K562 (cell line): Measurements from ENCODE around the gene LTBP1. TPM values are rescaled to one million over a fixed set of nuclear protein-coding genes. Genes with fewer than 3 reads are reported as not detected.

ENCODE experiments used
- ATAC-seq: fragments of 200-7000 bp; cut with Tn5 transposase; 3 replicates; pipeline ENCODE4 v1.9.1; 2020; ENCODE audit warnings: moderate library complexity
- BruUV-seq: library from RNA; stranded (reverse); fragments of 400-500 nt; replicated peaks from 2 replicates; lab custom pipeline; 2021; lab: Mats Ljungman, UMichigan
- CTCF ChIA-PET: fragments of 300-600 bp; formaldehyde crosslinking; extraction: SDS; loops from one replicate; lab custom pipeline; 2021; ENCODE audit warnings: low intra/inter-chr PET ratio; lab: Yijun Ruan, JAX
- POLR2A ChIA-PET: fragments of 300-600, 350-650 bp; sonication (Branson Sonifier 250); formaldehyde crosslinking; extraction: SDS; loops from one replicate; lab custom pipeline; 2021; ENCODE audit warnings: antibody characterized with exemption, inconsistent platforms; lab: Yijun Ruan, JAX
- DNase-seq, 4 experiments: peaks; one replicate each; pipeline versions ENCODE4 v3.0.0 to v3.0.0-alpha.2; 2011 to 2018; ENCODE audit warnings: low spot score in 3 of 4, mixed read lengths in 3 of 4; ENCODE audit errors: extremely low read depth in 1 of 4
- FAIRE-seq: peaks from 2 replicates; lab custom pipeline; 2011; peaks lifted over from hg19 to GRCh38; lab: Jason Lieb, UNC
- H2AFZ ChIP-seq: 2 replicates; pipeline ENCODE4 v1.6.0; 2011; ENCODE audit warnings: low read depth, low read length, control low read depth, inconsistent platforms
- H3K27ac ChIP-seq: fragments of 200-600 bp; 3 replicates; pipeline ENCODE4 v1.8.0; 2011; ENCODE audit warnings: low read depth, mild to moderate bottlenecking, control low read depth, inconsistent platforms, low read length, moderate library complexity, mixed read lengths; ENCODE audit errors: extremely low read depth
- H3K27me3 ChIP-seq, 2 experiments: fragments of 300-600 bp in 1 of 2; 2 replicates in 1 of 2; 3 replicates in 1 of 2; pipeline versions ENCODE4 v1.6.0 to v1.8.0; 2011; ENCODE audit warnings: inconsistent platforms in 2 of 2, low read length in 2 of 2, mild to moderate bottlenecking in 1 of 2, mixed read lengths in 1 of 2, moderate library complexity in 1 of 2; ENCODE audit not compliant: control insufficient read depth in 2 of 2, insufficient read depth in 2 of 2
- H3K36me3 ChIP-seq: fragments of 300-600 bp; 3 replicates; pipeline ENCODE4 v1.8.0; 2011; ENCODE audit warnings: mild to moderate bottlenecking, low read length, inconsistent platforms; ENCODE audit not compliant: control insufficient read depth, insufficient read depth
- H3K4me1 ChIP-seq, 2 experiments: fragments of 200-600 bp in 1 of 2; replicated peaks in 1 of 2; 2 replicates in 1 of 2; 3 replicates in 1 of 2; pipeline versions ENCODE4 v1.5.1 to v1.8.0; 2011; ENCODE audit warnings: inconsistent platforms in 2 of 2, low read length in 2 of 2, mild to moderate bottlenecking in 1 of 2, mixed read lengths in 1 of 2, moderate library complexity in 1 of 2; ENCODE audit not compliant: control insufficient read depth in 2 of 2, insufficient read depth in 2 of 2
- H3K4me2 ChIP-seq: 2 replicates; pipeline ENCODE4 v1.6.1; 2011; ENCODE audit warnings: low read length, control low read depth, inconsistent platforms, mixed read lengths; ENCODE audit not compliant: insufficient read depth
- H3K4me3 ChIP-seq: fragments of 200-600 bp; sonication (generic), shearing (Covaris generic); 2 replicates; pipeline ENCODE4 v1.5.1; 2016; ENCODE audit warnings: control low read depth, inconsistent platforms
- H3K79me2 ChIP-seq: fragments of 200-600 bp; 3 replicates; pipeline ENCODE4 v1.8.0; 2011; ENCODE audit warnings: low read length, inconsistent platforms; ENCODE audit not compliant: control insufficient read depth, insufficient read depth
- H3K9ac ChIP-seq, 2 experiments: 2 replicates each; pipeline versions ENCODE4 v1.6.0 to v1.6.1; 2011; ENCODE audit warnings: low read depth in 2 of 2, low read length in 2 of 2, control low read depth in 1 of 2, inconsistent platforms in 1 of 2, mild to moderate bottlenecking in 1 of 2, mixed read lengths in 1 of 2; ENCODE audit not compliant: insufficient read depth in 1 of 2
- H3K9me1 ChIP-seq: one replicate; pipeline ENCODE4 v1.6.0; 2011; ENCODE audit warnings: inconsistent platforms, mild to moderate bottlenecking, low read length, moderate library complexity; ENCODE audit not compliant: control insufficient read depth, insufficient read depth
- H3K9me3 ChIP-seq: replicated peaks from 2 replicates; pipeline ENCODE4 v1.5.1; 2011; ENCODE audit warnings: low read depth, low read length, inconsistent platforms; ENCODE audit not compliant: control insufficient read depth, insufficient read depth
- H4K20me1 ChIP-seq: replicated peaks from 2 replicates; pipeline ENCODE4 v1.6.1; 2011; ENCODE audit warnings: low read length, inconsistent platforms, mixed read lengths; ENCODE audit not compliant: control insufficient read depth, insufficient read depth
- ARID3A ChIP-seq: IDR thresholded peaks from 2 replicates; pipeline ENCODE4 v1.6.1; 2012; ENCODE audit warnings: low read depth, low read length, improper control_type of control experiment, borderline replicate concordance
- E2F1 ChIP-seq: sonication (generic); formaldehyde crosslinking; IDR thresholded peaks from 2 replicates; pipeline ENCODE4 v1.8.1; 2023; ENCODE audit warnings: mild to moderate bottlenecking, missing genetic modification reagents, moderate library complexity
- NFRKB ChIP-seq: fragments of 450-650 bp; IDR thresholded peaks from 2 replicates; pipeline ENCODE4 v1.6.1; 2016; ENCODE audit warnings: low read depth
- NR0B1 ChIP-seq: fragments of 450-650 bp; IDR thresholded peaks from one replicate; pipeline ENCODE4 v1.6.1; 2018; ENCODE audit warnings: mild to moderate bottlenecking, moderate library complexity; ENCODE audit not compliant: partially characterized antibody
- RBM14 ChIP-seq: fragments of 200-400 bp; formaldehyde crosslinking; IDR thresholded peaks from 2 replicates; pipeline ENCODE4 v1.6.1; 2018; ENCODE audit warnings: low read depth, mild to moderate bottlenecking, low read length, moderate library complexity, borderline replicate concordance; ENCODE audit not compliant: insufficient read depth
- SMAD2 ChIP-seq: fragments of 150-350 bp; IDR thresholded peaks from 2 replicates; pipeline ENCODE4 v1.6.1; 2014; ENCODE audit warnings: low read depth, mild to moderate bottlenecking, low read length
- ZNF583 ChIP-seq: fragments of 250-450 bp; sonication (Bioruptor Pico); IDR thresholded peaks from 2 replicates; pipeline ENCODE4 v1.4.0; 2020
- WGBS: fragments of 100-300 bp; shearing (Covaris generic); methylation state at CpG from one replicate; pipeline ENCODE4 v1.1.6; 2016; ENCODE audit warnings: low coverage, mixed read lengths; ENCODE audit not compliant: insufficient coverage; ENCODE audit errors: missing lambda C conversion rate; 5-methylcytosine and 5-hydroxymethylcytosine counted together
- in situ Hi-C: fragments of 300-500 bp; cut with MboI; formaldehyde crosslinking; loops from 4 replicates; pipeline ENCODE4 v1.15.0; 2018; ENCODE audit warnings: inconsistent platforms, mixed read lengths
- intact Hi-C: fragments of 100-400 bp; cut with micrococcal nuclease; formaldehyde crosslinking; loops from 2 replicates; pipeline ENCODE4 v1.14.2; 2022
- polyA plus RNA-seq, 8 experiments: library from polyadenylated mRNA; depleted of rRNA in 4 of 8; stranded (reverse) in 5 of 8; unstranded in 3 of 8; fragments of >200 nt; fragmentation: Nextera tagmentation in 2 of 8; fragmentation: Illumina TruSeq in 1 of 8; extraction: Ambion mirVana in 2 of 8; extraction: Trizol in 1 of 8; gene quantifications; 2 replicates each; pipeline versions ENCODE4 v1.2.1 to v1.2.3, GENCODE V29; 2011 to 2014; ENCODE audit warnings: inconsistent platforms in 1 of 8, missing spikeins in 1 of 8
- total RNA-seq, 7 experiments: library from RNA; depleted of rRNA in 6 of 7; stranded (reverse); fragments of >200 nt in 6 of 7; fragmentation: Illumina TruSeq in 2 of 7; extraction: Trizol in 2 of 7; gene quantifications; 2 replicates each; pipeline versions ENCODE4 v1.2.1 to v1.2.3, GENCODE V29; 2011 to 2021; ENCODE audit warnings: low replicate concordance in 1 of 7
- TF ChIP-seq, protein P1 (sequence below), 2 experiments: fragments of 250-450 bp in 1 of 2; fragments of 450-650 bp in 1 of 2; sonication (Bioruptor Pico) in 1 of 2; IDR thresholded peaks; 2 replicates each; pipeline versions ENCODE4 v1.6.1 to v1.8.0; 2016 to 2021; ENCODE audit warnings: mild to moderate bottlenecking in 2 of 2, moderate library complexity in 2 of 2, missing compliant biosample characterization in 1 of 2, missing genetic modification characterization in 1 of 2
- TF ChIP-seq, protein P2 (sequence below): IDR thresholded peaks from 2 replicates; pipeline ENCODE4 v1.6.1; 2016; ENCODE audit warnings: missing genetic modification characterization, missing compliant biosample characterization
- TF ChIP-seq, protein P3 (sequence below): fragments of 450-650 bp; formaldehyde crosslinking; IDR thresholded peaks from 2 replicates; pipeline ENCODE4 v1.4.0; 2020; ENCODE audit warnings: mild to moderate bottlenecking, moderate library complexity

LTBP1 gene
- total and polyA plus RNA-seq, 9 of the 15 experiments (the other 6 are each of a cell fraction or from before 2014, with no cell fraction given) = 3.6 to 16.4 (median 8.5) TPM

DNA sequence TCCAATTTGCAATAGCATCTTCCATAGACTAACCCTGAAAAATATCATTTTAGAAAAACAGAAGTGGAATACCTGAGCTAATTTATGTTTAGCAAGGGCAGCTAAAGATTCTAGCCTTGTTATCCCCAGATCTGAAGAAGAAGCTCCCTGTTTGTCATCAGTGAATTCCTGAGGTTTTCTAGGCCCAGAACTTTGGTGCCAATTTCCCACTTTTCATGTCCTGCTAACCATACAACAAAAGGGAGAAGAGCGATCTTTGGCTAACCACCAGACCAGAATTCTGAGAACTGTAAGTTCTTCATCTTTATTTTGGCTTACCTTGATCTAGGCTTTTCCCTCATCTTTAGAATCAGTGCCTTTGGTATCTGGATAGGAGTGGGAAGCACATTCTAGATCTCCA lies 478.4 kb downstream of the LTBP1 start:
- in situ Hi-C loops (no loop called here), intact Hi-C loops (no loop called here)
- ChIA-PET CTCF (no interaction called here), POLR2A (no interaction called here)
- Histone ChIP-seq H3K4me3 (no peak overlapping the region), H3K79me2 (no peaks in the 10 kb centered on the region), H3K4me2 (no peak overlapping the region), H3K9ac (no peak overlapping the region), H4K20me1 (no peaks in the 10 kb centered on the region), H2AFZ (no peak overlapping the region), H3K36me3 (no peaks in the 10 kb centered on the region), H3K27me3 (peaks cover 0 to 6% of the 10 kb centered on the region in 2 experiments; a peak in 2 of 5 replicates), H3K27ac (no peak overlapping the region), H3K9me3 (no peaks in the 10 kb centered on the region), H3K9me1 (no peaks in the 10 kb centered on the region), H3K4me1 (no peaks in the 10 kb centered on the region; a peak in 1 of 5 replicates)
- BruUV-seq = no TSS peak
- no peak for DNase-seq
- no peak for FAIRE-seq
- ATAC-seq = no peak
- WGBS = 25% methylated on average over 1 of the region's 1 CpG
- TF ChIP-seq ARID3A = no peak
- no peak for TF ChIP-seq SMAD2
- TF ChIP-seq NFRKB = no peak
- TF ChIP-seq, protein P1, sequence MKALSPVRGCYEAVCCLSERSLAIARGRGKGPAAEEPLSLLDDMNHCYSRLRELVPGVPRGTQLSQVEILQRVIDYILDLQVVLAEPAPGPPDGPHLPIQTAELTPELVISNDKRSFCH (CRISPR knock-in tag; IDR thresholded peaks at IDR 0.05) = no peak
- TF ChIP-seq, protein P1 (tag; IDR thresholded peaks at IDR 0.05) = no peak
- TF ChIP-seq ZNF583 (CRISPR knock-in tag) = no peak
- no peak for TF ChIP-seq NR0B1
- TF ChIP-seq, protein P2, sequence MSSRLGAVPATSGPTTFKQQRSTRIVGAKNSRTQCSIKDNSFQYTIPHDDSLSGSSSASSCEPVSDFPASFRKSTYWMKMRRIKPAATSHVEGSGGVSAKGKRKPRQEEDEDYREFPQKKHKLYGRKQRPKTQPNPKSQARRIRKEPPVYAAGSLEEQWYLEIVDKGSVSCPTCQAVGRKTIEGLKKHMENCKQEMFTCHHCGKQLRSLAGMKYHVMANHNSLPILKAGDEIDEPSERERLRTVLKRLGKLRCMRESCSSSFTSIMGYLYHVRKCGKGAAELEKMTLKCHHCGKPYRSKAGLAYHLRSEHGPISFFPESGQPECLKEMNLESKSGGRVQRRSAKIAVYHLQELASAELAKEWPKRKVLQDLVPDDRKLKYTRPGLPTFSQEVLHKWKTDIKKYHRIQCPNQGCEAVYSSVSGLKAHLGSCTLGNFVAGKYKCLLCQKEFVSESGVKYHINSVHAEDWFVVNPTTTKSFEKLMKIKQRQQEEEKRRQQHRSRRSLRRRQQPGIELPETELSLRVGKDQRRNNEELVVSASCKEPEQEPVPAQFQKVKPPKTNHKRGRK (tag) = no peak
- TF ChIP-seq, protein P3, sequence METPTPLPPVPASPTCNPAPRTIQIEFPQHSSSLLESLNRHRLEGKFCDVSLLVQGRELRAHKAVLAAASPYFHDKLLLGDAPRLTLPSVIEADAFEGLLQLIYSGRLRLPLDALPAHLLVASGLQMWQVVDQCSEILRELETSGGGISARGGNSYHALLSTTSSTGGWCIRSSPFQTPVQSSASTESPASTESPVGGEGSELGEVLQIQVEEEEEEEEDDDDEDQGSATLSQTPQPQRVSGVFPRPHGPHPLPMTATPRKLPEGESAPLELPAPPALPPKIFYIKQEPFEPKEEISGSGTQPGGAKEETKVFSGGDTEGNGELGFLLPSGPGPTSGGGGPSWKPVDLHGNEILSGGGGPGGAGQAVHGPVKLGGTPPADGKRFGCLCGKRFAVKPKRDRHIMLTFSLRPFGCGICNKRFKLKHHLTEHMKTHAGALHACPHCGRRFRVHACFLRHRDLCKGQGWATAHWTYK (CRISPR knock-in tag) = no peak
- no peak for TF ChIP-seq E2F1 (CRISPR knock-in tag)
- no peak for TF ChIP-seq RBM14
